Hypothalamus (tissue), 51 donors: ENCODE measurements around the gene PTPRT.
"Not testable (repeated sequence)": the region's sequence is repeated elsewhere in the genome, so short reads cannot be mapped to it uniquely, and the experiment has no call there.

Experiments
- DNase-seq, 51 donors: peaks; one replicate each; lab custom pipeline; 2025; lab: John Stamatoyannopoulos, UW

Gene PTPRT

DNA sequence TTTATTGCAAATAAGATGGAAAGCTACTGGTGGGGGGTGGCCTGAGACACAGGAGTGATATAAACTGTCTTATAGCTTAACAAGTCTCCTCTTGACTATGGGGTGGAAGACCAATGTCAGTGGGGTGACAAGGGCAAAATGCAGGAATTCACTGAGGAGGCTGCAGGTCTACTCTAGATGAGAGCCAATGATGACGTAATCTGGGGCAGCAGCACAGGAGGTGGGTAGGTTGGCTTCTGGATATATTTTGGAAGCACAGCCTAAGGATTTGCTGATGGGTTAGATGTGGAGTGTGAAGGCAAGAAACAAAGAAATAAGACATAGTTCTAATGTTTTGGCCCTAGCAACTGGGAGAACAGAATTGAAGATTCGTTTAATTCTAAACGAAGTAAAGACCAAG lies 253.2 kb downstream of the PTPRT start:
- no peak for DNase-seq

DNA sequence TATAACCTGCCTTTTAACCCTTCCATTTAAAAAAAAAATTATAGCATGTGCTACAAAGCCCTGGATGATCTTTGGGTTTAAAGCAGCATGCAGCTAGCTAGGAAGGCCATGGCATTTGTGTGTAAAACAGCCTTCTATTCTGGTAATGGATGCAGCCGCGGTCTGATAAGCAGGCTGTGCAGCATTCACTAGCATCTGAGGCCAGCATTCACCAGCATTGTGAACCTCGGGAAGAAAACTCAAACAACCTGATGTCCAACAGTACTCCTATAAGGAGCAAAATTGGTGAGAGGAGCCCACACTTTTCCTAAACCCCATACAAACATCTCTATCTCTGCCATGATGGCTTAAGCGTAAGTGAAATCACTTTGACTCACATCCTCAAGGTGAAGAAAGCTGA lies 265.5 kb downstream of the PTPRT start:
- no peak for DNase-seq

DNA sequence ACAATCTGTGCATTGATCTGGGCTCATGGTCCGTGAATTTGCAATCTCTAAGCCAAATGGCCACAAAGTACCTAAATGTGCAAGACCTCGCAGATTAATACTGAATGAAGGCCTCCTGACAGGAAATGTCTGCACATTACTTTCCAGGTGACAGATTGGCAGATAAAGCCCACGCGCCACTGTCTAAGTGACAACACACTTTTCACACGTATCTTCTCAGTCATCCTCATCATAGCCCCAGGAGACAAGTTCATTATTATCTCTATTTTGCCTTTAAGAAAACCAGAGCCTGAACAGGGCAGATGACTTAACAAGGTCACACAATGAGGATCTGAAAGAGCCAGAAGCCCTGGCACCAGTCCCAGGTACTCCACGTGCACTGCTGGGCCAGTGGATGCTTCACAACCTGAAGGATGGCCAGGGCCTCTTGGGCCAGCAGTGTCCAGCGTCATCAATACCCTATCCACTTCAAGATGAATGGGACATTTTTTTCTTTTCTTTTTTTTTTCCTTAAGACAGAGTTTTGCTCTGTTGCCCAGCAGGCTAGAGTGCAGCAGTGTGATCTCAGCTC lies 266.3 kb downstream of the PTPRT start:
- peak in 2 of 51 donors; percentile 1 to 2 for DNase-seq

DNA sequence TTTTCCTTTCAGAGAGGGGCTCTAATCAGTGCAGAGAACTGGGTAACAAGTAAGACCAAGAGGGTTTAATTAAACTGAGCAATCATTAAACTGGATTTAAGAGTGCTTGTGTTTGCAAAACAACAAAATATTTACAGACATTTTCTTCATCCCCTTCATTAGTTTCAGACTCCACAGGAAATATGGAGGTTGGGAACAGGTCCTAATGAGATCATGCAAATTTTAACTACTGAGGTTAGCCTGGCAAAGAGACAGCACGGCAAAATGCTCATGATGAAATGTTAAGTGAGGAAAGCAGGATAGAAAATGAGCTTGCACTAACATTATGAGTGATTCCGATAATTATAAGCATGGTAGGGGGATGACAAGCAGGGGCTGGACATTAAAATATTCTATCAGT lies 268.9 kb downstream of the PTPRT start:
- DNase-seq, result no peak

DNA sequence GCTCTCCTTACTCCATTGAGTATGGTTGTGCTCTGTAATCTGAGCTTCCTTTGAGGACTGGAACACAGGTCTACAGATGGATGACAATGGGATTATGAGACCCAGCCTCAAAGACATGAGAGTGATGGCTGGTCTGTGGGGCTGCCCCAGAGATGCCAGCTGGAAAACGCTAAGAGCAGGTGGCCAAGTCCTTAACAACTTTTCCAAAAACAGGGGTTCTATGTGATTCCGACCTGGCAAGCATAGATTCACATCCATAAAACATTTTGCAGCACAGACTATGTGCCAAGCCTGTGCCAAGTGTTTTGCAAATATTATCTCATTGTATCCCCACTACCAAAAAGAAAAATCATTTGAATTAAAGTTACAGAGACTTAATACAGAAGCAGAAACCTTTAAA lies 270.4 kb downstream of the PTPRT start:
- no peak for DNase-seq

DNA sequence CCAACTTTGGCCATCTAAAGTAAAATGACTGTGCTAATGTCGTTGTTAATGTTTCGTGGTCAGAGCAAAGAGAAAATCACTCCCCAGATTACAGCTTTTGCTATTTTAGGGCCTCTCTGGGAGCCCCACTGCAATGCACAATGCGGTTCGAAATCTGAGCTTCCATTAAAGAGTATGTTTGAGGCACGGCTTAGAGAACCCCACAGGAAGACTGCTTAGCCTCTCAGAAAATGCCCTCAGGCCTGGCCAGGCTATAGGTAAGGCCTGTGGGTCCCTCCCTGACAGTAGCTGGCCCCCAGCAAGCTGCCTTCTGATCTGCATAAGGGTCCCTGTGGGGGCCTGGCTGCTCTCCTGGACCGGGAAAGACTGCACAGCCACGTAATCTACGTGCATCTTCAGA lies 274.6 kb downstream of the PTPRT start:
- no peak for DNase-seq

DNA sequence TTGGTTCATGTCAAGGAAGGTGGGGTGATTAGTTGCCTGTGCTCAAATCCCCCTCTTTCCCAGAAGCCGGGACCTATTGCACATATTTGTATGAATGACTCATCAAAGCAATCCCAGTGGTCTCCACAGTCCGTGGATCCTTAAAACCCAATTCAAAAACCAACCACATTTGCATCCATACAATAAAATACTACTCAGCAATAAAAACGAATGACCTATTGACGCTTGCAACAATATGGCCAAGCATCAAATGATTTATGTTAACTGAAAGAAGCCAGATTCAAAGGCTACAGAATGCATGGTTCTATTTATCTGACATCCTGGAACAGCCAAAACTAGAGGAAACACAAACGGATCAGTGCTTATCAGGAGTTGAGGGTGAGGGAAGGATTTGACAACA lies 275.4 kb downstream of the PTPRT start:
- no peak for DNase-seq

DNA sequence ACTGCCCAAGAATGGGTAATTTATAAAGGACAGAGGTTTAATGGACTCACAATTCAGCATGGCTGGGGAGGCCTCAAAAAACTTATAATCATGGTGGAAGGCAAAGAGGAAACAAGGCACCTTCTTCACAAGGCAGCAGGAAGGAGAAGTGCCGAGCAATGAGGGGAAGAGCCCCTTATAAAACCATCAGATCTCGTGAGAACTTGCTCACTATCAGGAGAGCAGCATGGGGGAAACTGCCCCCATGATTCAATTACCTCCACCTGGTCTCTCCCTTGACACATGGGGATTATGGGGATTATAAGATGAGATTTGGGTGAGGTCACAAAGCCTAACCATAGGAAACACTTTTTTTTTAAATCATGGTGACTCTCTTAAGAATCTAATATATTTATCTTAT lies 278.9 kb downstream of the PTPRT start:
- not testable (repeated sequence) for DNase-seq

DNA sequence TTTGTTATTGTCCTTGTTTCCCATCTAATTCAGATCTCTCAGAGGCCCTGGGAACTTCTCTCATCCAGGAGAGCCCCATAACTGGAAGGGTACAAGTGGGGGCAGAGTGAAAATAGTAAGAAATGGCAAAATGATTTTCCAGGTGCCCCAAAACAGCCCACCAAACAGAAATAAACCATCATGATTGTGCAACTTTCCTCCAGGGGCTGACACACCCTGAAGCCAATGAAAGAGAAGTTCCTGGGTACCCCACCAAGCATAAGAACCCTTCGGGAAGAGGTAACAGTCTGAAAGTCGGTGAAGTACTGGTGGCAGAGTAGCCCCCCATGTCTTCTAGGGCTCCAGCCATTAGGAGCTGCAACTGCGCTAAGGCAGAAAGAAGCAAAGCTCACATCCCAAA lies 282.0 kb downstream of the PTPRT start:
- DNase-seq, result no peak

DNA sequence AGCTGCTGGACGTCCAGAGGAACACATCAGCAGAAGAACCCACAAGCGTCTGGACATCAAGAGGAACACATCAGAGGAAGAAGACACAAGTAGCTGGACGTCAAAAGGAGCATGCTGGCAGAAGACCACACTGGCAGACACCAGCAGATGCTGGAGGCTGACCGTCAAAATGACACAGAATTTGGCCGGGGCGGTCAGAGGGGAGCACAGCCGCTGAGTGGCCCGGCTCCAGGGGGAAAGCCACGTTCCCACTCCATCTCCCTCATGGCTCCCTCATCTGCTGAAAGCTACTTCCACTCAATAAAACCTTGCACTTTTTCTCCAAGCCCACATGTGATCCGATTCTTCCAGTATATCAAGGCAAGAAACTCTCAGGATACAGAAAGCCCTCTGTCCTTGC lies 283.6 kb downstream of the PTPRT start:
- DNase-seq, result no peak

DNA sequence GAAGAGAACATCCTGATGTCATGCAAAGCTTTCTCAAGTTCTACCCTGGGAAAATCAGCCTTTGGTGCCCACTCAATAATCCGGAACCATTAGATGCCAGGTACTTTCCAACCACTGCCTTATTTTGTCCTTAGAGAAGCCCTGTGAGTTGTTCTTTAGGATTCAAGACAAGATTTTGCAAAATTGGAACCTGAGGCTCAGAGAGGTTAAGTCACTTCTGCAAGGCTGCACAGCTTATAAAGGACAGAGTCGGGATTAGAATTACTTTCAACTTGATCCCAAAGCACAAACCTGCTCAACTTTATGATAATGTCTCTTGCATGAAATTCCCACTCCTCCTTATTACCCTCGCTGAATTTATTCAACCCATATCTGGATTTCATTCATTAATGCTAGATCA lies 287.2 kb downstream of the PTPRT start:
- no peak for DNase-seq

DNA sequence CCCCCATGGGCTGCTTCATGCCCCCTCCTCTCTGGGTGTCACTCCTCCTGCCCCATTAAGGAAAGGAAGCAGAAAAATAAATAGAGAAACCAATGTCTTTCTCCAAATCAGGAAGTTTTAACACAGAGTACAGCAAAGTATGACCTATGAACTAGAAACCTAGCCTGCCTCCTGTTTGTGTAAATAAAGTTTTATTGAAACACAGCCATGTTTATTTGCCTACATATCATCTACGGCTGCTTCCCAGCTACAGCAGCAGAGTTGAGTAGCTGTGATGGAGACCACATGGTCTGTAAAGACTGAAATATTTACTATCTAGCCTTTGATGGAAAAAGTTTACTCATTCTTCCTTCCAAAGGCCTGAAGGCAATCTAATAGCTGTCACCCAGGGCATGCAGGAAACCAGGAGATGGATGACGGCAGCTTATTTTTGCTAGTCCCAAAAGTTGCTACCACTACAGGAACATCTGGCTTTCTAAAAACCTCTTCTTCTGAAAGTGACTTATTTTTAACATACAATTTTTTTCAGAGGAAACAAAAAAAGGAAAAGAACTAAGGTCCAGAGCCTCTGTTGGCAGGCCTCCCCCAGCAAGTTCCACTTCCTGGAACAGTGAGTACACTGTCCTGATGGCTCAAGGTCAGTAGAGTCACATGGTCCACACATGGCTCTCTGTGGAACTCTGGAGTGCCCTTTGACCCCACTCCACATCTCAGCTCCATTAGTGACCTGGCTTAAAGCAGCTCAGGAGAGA lies 287.8 kb downstream of the PTPRT start:
- no peak for DNase-seq

DNA sequence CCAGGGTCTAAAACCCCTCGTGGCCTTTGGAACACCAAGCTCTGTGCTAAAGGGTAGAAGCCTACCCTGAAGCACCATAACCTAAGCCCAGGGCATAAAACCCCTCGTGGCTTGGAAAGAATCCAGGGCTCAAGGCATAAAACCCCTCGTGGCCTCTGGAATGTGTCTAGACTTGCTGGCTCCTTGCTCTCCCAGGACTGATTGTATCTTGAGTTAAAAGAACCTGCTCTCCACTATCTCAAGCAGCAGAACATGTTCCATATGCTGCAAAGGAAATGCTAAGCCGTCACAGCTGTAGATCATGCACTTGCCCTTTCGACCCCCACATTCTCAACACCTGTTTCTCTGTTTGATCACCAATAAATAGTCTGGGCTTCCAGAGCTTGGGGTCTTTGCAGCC lies 288.9 kb downstream of the PTPRT start:
- DNase-seq, result not testable (repeated sequence)

DNA sequence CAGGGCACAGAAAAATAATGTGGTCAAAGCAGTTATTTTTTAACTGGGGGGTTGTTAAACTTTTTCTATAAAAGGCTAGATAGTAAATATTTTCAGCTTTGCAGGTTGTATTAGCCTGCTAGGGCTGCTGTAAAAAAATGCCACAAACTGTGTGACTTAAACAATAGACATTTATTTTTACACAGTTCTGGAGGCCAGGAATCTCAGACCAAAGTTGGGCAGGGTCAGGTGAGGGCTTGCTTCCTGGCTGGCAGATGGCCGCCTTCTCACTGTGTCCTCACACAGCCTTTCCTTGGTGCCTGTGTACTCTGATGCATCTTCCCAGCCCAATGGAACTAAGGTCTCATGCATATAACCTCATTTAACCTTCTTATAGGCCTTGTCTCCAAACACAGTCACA lies 294.7 kb downstream of the PTPRT start:
- DNase-seq, result no peak

DNA sequence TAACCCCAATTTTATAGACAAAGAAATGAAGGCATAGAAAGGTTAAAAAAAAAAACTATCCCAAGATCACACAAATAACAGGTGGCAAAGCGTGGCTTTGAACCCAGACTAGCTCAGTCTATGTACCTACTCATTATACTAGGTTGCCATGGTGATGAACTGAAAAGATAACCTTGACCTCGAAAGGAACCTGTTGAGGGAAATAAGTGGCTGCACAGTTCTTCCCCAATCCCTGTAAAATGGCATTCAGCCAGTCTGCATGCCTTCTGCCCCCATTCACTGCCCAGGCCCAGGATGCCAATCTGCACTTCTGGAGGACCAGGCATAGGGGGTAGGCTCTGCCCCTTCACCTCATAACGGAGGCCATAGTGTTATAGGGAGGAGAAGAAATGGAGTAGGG lies 295.2 kb downstream of the PTPRT start:
- DNase-seq, result no peak

DNA sequence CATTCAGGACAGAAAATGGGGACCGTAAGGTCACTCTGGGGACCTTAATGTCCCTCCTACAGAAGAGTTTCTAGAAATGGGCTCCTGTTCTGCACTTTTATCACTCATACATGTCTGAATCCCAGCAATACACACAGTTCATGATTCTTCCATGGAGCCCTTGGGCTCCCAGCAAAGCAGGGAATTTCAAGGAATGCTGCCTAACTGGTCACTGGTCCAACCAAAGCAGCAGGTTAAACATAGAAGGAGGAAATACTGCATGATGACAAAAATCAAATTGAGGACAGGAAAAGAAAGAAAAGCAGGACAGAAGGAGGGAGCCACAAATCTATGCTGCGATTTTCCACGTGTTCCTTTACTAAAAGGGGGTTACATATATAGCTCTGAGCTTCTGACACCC lies 300.2 kb downstream of the PTPRT start:
- no peak for DNase-seq

DNA sequence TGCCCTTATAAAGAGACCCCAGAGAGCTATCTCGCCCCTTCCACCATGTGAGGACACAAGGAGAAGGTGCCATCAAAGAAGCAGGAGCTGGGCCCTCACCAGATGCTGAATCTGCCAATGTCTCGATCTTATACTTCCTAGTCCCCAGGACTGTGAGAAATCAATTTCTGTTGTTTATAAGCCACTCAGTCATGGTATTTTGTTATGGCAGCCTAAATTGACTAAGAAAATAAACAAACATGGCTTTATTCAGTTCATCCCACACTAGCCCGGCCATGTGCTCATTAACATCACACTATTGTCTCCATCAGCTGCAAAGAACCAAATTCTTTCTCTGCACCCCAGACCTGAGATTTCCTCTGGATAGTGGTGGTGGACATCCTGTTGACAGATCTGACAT lies 302.4 kb downstream of the PTPRT start:
- no peak for DNase-seq

DNA sequence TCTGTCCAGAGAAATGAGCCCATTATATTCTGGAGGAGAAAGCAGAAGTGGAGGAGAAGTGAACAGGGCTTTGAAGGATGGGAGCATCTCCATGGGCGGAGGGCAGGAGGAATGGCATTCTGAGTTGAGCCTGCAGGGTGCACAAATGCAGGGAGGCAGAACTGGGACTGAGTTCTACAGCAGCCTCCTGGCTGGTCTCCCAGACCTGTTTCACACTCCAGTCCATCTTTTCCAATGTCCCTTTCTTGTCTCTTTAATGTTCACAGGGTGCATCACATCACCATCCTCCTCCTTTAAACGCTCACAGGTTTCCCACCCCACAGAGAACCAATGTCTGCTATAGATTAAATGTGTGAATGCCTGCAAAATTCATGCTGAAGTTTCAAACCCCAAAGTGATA lies 302.9 kb downstream of the PTPRT start:
- no peak for DNase-seq

DNA sequence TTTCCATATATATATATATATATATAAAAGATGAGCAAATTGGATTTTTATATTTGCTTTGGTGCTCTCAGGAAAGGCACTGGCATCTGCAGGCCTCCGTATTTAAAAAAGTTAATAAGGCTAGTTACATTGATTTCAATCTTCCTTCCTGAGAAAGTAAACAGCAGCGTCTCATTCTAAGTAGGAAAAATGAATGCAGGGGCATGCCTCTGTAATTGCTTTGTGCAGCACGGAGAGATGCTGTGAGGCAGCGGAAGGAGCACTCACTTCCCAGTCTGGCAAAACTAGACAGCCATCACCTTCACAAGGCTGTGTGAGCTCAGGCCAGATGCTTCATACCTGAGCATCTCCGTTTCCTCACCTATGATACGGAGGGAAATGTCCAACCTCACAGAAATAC lies 303.7 kb downstream of the PTPRT start:
- no peak for DNase-seq

DNA sequence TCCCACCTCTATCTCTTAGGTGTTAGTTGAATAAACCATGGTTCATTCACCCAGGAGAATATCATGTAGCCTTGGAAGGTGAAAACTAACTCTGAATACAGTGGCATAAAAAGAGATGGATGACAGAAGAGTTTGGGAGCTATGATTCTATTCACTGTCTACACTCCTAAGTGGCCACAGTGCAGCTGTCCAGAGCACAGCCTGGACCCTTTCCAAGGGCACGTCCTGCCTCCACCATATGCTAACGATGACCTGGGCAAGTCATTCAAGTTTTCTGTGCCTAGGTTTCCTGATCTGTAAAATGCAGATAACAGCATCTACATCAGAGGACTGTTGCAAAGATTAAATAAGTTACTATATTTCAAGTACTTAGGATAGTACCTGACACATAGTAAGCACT lies 314.1 kb downstream of the PTPRT start:
- DNase-seq, result no peak

DNA sequence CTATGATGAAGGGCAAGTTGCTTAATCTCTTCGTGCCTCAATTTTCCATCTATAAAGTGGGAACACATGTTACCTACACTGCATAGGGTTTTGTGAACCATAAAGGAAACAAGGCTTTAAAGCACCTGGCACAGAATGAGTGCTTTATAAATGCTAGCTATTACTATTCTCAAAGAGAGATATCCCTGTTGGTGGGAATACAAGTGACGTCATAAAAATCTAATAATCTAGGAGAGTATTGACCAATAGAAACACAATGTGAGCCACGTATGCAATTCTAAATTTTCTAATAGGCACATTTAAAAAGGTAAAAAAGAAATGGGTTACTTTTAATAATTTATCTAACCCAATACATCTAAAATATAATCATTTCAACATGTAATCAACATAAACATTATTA lies 316.4 kb downstream of the PTPRT start:
- DNase-seq, result no peak

DNA sequence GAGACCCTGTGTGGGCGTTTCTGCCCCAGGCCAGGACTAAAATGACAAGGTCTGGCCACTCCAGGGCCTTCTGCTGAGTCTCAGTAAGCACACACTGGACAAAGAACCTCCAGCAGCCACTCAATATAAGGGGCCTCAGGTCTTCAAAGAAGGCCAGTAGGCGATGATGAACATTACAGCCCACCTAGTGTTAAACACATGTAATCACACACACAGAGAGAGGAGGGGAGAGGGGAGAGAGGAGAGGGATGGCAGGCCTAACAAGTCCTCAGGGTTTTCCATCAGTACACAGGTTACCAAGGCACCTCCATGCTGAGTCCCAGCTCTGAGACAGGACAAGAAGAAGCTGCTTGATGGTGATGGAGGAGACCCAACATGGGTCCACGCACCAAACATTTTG lies 325.6 kb downstream of the PTPRT start:
- no peak for DNase-seq

DNA sequence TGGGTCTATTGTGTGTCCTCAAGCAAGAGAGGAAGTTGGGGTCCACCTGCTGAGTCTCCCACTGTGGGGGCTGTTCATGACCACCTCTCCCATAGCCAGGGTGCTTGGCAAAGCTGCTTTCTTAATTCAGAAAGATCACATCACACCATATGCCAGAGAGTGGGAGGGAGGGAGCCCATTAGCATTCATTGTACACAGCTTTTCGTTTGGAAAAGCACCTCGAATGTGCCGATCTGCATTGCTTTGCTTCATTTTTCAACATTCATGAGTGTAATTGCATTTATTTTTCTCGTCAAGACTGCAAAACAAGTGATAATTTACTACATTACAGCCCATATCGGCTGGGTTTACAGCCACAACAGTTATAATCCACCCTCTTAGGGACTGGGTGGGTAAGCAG lies 327.3 kb downstream of the PTPRT start:
- peak in 1 of 51 donors; percentile 7 for DNase-seq
